Cardiac septum (tissue), 1 donor: Measurements from ENCODE around the gene SLC6A19. TPM values are rescaled to one million over a fixed set of nuclear protein-coding genes. Genes with fewer than 3 reads are reported as not detected.
"Not testable (repeated sequence)": the region's sequence is repeated elsewhere in the genome, so short reads cannot be mapped to it uniquely, and the experiment has no call there.

Source experiments
- DNase-seq: peaks from one replicate; pipeline ENCODE4 v3.0.0-alpha.2; 2020; ENCODE audit warnings: low spot score
- intact Hi-C: fragments of 100-400 bp; cut with DNase I; formaldehyde crosslinking; loops from one replicate; pipeline ENCODE4 v1.14.0; 2022
- long read RNA-seq: library from polyadenylated mRNA; unstranded; transcript quantifications from one replicate; pipeline ENCODE4 v2.0.0, GENCODE V29; 2021
- total RNA-seq: library from RNA; stranded (reverse); fragmentation: NEBNext Ultra II Directional; extraction: Animal tissue kit (Norgen Biotek cat#: 25700); gene quantifications from one replicate; pipeline ENCODE4 v1.2.1, GENCODE V29; 2021
- donor health status: DM: no; HTN: no; CAD: no.

Gene SLC6A19
- total RNA-seq = 0.05 TPM
- long read RNA-seq = 0 reads

DNA sequence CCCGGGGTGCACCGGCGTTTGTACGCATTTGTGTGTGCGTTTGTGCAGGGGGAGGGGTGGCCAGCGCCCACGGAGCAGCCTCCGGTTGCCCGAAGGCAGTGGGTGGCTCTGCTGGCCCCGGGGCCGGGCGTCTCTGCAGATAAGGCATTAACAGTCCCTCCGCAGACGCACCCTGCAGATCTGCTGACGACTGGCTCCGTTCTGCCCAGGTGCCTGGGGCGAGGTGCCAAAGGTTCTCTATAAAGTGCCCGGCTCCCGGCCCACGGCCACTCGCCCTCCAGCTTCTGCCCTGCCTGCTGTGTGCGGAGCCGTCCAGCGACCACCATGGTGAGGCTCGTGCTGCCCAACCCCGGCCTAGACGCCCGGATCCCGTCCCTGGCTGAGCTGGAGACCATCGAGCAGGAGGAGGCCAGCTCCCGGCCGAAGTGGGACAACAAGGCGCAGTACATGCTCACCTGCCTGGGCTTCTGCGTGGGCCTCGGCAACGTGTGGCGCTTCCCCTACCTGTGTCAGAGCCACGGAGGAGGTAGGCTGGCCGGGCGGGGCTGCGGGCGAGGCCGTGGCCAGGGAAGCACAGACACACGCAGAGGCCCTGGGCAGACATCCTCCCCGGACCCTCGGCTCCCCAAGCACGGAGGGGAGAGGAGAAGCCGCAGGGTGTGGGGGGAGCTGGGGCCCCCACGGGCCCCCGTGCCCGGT is at the start of gene SLC6A19:
Gene SLC6A19 (plus strand): TSS at position 269 of the 699 bp plus-strand sequence. CDS start 56 bp downstream, at position 325.
- intact Hi-C loops = no loop called here
- no peak for DNase-seq

DNA sequence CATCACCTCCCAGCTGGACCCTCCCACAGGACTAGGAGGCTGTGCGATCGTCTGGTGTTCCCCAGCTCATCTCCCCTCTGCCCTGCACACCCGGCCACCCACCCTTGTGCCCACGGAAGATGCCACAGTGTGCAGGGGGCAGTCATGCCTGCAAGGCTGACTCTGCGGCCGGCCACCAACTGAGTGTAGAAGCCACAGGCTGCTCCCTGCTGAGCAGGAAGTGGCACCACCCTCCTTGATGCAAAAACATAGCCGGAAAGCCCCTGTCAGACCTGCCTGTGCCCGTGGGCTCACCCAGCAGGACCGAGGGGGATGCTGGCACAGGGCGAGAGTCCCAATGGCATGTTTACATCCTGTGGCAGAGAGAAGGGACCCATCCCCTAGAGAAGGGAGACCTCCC is 49.2 kb upstream of the SLC6A19 start:
- no peak for DNase-seq
- intact Hi-C loops = no loop called here

DNA sequence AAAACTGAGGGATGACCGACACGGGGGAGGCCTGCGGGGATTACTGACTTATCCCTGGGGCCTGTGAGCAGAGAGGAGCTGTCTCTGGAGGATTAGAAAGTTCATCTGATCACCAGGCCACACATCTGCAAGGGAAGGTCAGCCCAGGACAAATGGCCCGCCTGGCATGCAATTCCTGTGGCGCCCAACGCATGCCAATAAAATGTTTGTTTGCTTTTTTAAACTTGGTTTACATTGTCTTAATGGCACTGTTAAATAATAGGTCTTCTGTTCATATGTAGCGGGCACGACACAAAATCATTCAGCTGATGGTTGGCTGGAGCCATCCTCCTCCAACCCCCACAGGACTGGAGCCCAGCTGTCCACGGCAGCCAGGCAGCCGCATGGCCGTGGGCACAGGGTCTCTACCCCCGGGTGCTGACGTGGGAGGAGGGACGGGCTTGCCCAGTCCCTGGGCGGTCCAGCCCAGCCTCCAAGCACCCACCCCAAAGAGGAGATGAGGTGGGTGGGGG is 48.6 kb upstream of the SLC6A19 start:
- intact Hi-C loops = no loop called here
- DNase-seq = no peak

DNA sequence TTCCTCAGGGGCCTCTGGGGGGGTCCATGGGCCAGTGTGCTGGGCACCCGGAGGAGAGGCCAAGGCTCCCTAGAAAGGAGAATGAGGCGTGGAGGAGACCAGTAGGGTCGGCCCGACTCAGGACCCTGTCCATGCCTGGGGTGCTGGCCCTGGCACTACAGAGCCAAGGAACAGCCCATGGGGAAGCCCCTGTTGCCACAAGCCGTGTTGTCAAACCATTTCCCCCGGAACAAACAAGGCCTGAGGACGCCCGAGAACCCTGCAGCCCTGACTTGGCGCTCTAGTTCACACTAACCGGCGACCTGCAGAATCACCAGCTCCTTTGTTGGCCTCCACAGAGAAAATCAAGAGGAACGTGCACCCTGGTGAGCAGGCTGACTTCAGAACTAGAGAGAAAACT is 48.0 kb upstream of the SLC6A19 start:
- intact Hi-C loops = no loop called here
- DNase-seq = no peak

DNA sequence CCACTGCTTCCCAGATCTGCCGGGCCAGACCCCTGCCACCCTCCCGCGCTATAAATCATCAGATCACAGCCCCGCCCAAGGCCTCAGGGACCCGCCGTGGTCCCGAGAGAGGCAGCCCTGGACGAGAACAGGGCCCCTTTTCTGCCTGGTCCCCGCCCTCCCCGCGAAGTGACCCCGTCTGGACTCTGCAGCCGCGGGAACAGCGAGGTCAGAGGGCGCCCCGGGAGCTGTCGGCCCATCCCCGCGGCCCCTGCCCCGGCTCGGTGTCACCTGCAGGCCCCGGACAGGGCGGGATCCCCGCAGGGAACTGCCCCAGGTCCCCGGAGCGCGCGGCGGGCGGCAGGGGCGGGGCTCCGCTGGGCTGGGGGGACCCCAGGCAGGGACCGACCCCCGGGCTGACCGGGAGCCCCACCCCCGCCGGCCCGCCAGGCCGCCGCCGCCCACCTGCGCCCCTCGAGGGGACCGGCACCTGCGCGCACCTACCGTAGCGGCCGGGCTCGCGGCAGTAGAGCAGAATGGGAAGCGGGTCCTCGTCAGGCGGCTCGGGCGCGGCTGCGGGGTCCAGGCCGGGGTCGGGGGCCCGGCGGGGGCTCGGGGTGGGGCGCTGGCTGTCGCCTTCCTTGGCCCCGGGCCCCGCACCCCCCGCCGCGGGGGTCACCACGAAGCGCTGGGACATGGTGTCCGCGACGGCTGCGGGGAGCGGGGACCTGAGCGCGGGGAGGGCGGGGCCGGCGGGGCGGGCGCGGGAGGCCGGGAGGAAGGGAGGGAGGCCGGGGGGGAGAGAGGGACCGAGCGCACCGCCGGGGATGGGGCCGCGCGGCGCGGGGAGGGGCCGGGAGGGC is 46.0 kb upstream of the SLC6A19 start:
- intact Hi-C loops = no loop called here
- no peak for DNase-seq

DNA sequence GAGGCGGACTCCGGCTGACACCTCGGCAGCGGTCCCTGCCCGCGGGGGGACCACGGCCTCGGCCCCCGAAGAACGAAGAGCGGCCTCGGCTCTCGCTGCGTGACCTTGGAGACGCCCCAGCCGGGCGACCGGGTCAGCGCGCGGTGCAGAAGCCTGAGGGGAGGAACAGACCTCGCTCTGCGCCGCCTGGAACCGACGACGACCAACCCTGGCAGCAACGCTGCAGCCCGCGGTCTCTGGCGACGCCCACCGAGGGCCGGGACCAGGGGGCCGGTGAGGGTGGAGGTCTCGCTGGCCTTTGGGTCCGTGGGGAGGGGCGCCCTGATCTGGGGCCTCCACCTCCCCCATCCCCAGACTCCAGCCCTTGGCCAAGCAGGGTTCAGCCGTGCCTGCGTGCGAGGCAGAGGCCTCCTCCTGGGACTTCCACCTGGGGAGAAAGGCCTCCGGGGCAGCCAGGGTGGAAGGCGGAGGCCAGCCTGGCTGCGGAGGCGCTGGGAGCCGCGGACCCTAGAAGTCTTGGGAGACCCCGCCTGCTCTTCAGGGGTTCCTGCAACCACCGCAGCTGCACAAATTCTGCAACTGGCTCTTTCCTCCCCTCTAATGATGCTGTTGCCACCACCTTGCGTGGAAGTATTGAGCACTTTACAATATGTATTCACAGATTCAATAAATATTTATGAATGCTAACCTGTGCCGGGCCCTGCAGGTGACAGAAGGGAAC is 45.2 kb upstream of the SLC6A19 start:
- intact Hi-C loops = no loop called here
- DNase-seq = no peak

DNA sequence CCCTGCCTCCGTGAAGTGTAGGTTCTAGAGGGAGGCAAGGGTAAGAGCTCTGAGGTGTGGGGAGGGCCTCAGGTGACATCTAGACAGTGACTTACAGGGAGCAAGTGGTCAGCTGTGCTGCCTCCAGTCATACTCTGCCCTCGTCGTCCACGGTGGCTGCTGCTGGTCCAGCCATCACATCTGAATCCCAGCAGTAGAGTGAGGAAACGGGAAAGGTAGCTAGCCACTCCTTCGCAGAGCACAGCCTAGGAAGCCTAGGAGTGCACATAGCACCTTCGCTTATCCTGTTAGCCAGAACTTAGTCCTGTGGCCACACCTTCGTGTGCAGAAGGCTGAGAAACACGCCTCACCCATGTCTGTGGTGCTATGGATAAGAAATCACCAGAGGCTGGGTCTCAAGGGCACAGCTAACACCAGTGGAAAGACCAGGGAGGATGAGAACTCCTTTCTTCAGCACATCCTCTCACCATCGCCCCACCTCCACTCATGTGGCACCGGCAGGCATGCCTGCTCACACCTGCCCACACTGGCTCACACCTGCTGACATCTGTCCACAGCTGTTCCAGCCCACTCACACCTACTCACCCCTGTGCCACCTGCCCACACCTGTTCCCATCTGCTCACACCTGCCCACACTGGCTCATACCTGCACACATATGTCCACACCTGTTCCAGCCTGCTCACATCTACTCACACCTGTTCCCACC is 44.5 kb upstream of the SLC6A19 start:
- DNase-seq = no peak
- intact Hi-C loops = no loop called here

DNA sequence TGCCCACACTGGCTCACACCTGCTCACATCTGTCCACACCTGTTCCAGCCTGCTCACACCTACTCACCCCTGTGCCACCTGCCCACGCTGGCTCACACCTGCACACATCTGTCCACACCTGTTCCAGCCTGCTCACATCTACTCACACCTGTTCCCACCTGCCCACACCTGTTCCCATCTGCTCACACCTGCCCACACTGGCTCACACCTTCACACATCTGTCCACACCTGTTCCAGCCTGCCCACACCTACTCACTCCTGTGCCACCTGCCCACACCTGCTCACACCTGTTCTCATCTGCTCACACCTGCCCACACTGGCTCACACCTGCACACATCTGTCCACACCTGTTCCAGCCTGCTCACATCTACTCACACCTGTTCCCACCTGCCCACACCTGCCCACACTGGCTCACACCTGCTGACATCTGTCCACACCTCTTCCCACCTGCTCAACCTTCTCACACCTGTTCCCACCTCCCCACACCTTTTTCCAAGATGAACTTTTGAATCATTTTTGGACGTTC is 43.9 kb upstream of the SLC6A19 start:
- DNase-seq, intact Hi-C loops: not testable (repeated sequence)

DNA sequence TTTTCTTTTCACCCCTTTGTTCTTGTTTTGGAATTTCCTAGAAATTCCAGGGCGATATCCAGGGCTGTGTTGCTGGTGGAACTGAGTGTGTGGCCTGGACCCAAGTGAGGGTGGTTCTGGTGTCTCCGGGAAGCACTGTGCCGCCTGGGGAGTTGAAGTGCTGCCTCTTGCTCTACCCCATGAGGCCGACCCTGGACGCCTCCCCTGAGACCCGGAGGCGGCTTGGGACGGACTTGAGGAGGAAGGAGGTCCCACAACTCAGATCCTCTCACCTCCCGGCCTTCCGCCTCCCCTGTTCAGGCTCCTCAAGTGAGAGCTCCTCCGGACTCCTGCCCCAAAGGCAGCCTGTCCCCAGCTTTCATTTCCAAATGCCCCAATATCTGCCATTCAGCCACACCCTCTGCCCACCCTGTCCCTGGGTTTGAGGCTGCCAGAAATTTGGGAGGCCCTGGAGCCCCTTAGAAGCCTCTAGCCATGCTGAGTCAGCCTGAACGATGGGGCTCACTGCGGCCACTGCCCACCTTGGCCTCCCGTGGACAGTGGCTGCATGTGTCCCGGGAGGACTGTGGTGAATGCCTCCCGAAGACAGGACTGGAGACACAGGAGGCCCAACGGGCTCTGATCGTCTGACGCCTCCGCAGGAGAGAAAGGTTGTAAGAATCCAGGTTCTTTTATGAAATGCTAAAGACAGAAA is 42.6 kb upstream of the SLC6A19 start:
- intact Hi-C loops = no loop called here
- no peak for DNase-seq

DNA sequence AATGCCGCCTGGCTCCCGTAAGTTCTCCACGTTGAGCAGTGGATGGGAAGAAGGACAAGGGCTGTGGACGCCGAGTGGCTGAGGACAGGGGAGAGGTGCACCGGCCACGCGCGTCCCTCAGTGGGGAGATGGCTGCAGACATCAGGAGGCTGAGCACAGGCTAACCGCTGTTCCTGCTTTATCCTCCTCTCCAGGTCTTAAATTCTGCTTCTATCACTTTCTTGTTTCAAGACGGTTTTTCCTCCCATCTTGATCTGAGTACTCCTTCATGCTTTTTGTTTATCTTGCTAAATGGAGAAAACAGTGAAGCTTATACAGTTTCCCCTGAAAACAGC is 42.1 kb upstream of the SLC6A19 start:
- DNase-seq = no peak
- intact Hi-C loops = no loop called here

DNA sequence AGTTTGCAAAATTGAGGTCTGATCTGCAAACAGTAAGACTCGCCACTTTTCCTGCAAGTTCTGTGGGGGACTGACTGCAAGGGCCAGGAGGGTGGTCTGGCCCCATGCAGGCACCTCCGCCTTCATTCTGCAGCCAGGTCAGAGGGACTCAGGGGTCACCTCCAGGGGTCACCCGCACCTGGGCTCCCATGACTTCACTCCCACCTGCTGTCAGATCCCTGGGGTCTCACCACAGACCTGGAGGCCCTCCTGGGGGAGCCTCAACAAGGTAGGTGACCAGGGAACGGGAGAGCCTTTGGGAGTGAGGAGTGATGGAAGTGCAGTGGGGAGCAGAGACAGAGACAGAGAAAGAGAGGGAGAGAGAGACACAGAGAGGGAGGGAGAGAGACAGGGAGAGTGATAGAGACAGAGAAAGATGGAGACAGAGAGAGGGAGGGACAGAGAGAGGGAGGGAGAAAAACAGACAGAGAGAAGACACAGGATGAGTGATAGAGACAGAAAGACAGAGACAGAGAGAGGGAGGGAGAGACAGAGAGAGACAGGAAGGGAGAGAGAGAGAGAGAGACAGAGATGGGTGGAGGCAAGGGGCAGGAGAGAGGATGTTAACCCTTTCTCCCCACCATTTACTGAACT is 41.5 kb upstream of the SLC6A19 start:
- intact Hi-C loops = no loop called here
- DNase-seq = no peak

DNA sequence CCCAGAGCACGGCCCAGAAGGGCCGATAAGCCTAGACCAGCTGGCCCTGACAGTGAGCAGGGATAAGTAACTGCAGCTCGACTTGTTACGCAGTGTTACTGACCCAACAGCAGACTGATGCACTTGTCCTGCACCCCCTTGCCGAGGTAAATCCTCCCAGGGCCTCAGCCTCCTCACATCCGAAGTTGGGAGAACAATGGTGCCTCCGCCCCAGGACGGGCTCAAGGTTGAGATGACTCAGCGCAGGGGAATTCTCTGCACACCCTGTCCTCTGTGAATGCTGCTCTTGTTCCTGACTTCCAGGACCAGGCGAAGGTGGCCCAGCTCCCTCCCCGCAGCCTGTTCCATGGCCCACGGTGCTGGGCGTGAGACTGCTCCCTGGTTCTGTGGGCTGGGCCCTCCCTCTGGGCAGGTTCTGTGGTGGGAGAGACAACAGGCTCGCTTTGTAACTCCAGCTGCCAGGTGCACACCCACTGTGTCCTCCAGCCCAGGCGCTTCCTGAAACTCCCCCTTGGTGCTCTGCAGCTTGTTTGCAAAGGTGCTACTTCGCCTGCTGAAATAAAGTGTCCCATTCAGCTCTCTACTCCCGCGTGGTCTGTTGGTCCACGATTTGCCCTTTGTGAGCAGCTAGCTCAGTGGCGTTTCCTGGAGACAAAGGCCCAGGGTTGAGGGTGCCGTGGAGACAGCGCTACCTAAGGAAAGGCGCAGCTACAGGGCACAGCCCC is 40.1 kb upstream of the SLC6A19 start:
- intact Hi-C loops = no loop called here
- DNase-seq = no peak

DNA sequence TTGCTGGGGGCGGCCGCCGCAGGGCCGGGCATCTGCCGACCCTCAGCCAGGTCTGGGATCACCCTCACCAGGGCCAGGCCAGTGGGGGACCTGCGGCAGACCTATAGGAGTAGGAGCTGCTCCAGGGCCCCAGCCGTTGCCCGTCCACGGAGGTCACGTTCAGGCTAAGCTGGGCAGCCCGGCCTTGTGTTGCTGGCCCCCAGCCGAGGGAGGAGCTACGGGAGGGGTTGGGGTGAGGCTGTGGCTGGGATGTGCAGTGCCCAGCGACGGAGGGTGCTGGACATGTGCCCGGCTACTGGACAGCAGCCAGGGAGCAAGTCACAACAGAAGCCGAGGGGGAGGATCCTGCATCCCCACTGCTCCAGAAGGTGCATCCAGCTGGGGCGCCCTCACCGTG is 39.6 kb upstream of the SLC6A19 start:
- intact Hi-C loops = no loop called here
- DNase-seq = peak; percentile 89

DNA sequence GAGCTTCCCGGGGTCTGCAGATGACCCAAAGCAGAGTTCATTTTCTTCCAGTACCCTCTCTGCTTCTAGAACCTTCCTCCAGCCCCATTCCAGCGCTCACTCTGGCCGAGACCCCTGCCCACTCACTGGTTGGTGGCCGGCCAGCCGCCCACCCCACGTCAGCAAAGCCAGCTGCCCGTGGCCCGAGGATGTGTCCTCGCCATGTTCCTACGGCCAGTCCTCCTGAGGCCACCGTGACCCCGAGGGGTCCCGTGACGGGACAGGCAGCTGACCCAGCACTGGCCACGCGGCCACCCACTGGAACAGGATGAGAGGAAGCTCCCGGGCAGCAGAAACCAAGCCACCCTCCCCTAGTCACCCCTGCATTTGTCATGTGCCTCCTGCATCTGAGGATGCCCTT is 39.1 kb upstream of the SLC6A19 start:
- no peak for DNase-seq
- intact Hi-C loops = no loop called here

DNA sequence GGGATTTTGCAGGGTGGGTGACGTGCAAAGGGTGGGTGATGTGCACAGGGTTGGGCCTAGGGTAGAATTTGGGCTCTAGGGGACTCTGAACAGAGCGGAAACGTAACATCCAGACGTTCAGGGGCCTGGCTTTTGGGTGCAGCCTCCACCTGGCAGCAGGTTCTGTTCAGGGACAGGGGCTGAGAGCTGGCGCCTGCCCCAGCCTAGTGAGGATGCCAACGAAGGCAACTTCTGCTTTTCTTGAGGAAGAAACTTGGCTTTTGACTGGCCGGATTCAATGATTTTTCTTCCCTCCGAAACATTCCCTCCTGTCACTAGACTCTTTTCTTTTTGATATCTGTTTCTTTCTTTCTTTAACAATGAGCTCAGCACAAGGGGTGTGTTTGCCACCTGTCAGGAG is 38.6 kb upstream of the SLC6A19 start:
- intact Hi-C loops = no loop called here
- no peak for DNase-seq

DNA sequence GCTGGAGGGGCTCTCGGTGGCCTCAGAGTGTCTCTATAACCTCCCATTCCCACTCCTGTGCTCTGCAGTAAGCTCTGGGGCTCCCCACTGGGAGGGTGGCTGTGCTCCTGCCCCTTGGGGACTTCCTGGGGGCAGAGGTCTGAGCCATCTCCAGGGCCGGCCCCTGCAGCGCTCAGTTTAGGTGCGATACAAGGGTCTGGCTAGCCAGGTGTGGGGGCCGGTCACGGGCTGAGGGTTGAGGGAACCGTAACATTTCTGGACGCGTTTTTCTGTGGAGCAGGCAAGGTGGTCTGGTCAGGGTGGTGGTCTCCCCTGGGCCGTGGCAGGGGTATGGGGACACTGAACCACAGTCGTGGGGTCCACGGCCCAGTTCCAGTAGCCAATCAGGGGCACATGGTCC is 38.0 kb upstream of the SLC6A19 start:
- intact Hi-C loops = no loop called here
- no peak for DNase-seq

DNA sequence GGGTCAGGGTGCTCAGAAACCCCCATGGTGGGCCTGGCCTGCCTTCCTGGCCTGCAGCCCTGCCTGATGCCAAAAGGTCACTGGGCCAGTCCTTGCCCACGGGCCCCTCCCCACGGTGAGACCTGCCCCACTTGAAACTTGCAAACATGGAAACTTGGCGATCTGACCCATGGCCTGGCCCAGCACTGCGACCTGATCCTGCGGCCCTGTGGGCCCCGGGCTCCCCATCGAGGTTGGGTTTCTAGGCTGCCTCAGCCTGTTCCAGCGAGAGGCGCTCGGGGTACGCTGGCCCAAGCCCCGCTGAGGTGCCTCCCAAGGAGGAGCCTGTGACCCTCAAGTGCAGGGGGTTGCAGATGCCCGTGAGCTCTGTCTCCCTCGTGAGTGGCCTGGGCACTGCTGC is 37.5 kb upstream of the SLC6A19 start:
- intact Hi-C loops = no loop called here
- DNase-seq = no peak
